Neural progenitor cell (in vitro differentiated cells): ENCODE results near the gene NEO1. TPM values are rescaled to one million over a fixed set of nuclear protein-coding genes. Genes with fewer than 3 reads are reported as not detected.

Experiments
- DNase-seq: peaks from one replicate; pipeline ENCODE4 v3.0.0-alpha.2; 2016; ENCODE audit warnings: low spot score
- H2AFZ ChIP-seq: fragments of 200-600 bp; sonication (generic); replicated peaks from 2 replicates; pipeline ENCODE4 v1.6.1; 2016; ENCODE audit warnings: antibody characterized with exemption
- H3F3A ChIP-seq: fragments of 200-600 bp; sonication (generic); 2 replicates; pipeline ENCODE4 v1.6.1; 2016; ENCODE audit warnings: antibody characterized with exemption, low read depth
- H3K27ac ChIP-seq: fragments of 200-600 bp; sonication (generic); 2 replicates; pipeline ENCODE4 v1.5.1; 2016; ENCODE audit warnings: mild to moderate bottlenecking
- H3K27me3 ChIP-seq: fragments of 200-600 bp; sonication (generic); 2 replicates; pipeline ENCODE4 v1.6.1; 2016; ENCODE audit warnings: mild to moderate bottlenecking, moderate library complexity
- H3K36me3 ChIP-seq: fragments of 200-600 bp; sonication (generic); 2 replicates; pipeline ENCODE4 v1.5.1; 2016
- H3K4me1 ChIP-seq: fragments of 200-600 bp; sonication (generic); 2 replicates; pipeline ENCODE4 v1.6.1; 2016; ENCODE audit warnings: mixed run types
- H3K4me2 ChIP-seq: fragments of 200-600 bp; sonication (generic); 2 replicates; pipeline ENCODE4 v1.6.1; 2016
- H3K4me3 ChIP-seq: fragments of 200-600 bp; sonication (generic); 2 replicates; pipeline ENCODE4 v1.5.1; 2016
- H3K79me2 ChIP-seq: fragments of 200-600 bp; sonication (generic); 2 replicates; pipeline ENCODE4 v1.6.1; 2016; ENCODE audit warnings: low read depth
- H3K9ac ChIP-seq: fragments of 200-600 bp; sonication (generic); 2 replicates; pipeline ENCODE4 v1.6.1; 2016
- H3K9me3 ChIP-seq: fragments of 200-600 bp; sonication (generic); 2 replicates; pipeline ENCODE4 v1.5.1; 2016; ENCODE audit warnings: low read depth
- H4K20me1 ChIP-seq: fragments of 200-600 bp; sonication (generic); 2 replicates; pipeline ENCODE4 v1.6.1; 2016; ENCODE audit warnings: low read depth
- H3K27ac Mint-ChIP-seq: 3 replicates; pipeline ENCODE4 v1.8.0; 2021; ENCODE audit warnings: mixed read lengths
- H3K27me3 Mint-ChIP-seq: 2 replicates; pipeline ENCODE4 v1.8.0; 2022; ENCODE audit warnings: low read depth, mild to moderate bottlenecking, inconsistent platforms, moderate library complexity, mixed read lengths; ENCODE audit not compliant: insufficient read depth
- H3K36me3 Mint-ChIP-seq: 3 replicates; pipeline ENCODE4 v1.8.0; 2021; ENCODE audit warnings: mixed read lengths
- H3K4me1 Mint-ChIP-seq: 3 replicates; pipeline ENCODE4 v1.8.0; 2021; ENCODE audit warnings: mixed read lengths
- H3K4me3 Mint-ChIP-seq: 3 replicates; pipeline ENCODE4 v1.8.0; 2021; ENCODE audit warnings: mild to moderate bottlenecking, moderate library complexity, mixed read lengths
- H3K9me3 Mint-ChIP-seq: 3 replicates; pipeline ENCODE4 v1.8.0; 2020; ENCODE audit warnings: mixed read lengths
- CTCF ChIP-seq: fragments of 200-600 bp; sonication (generic); IDR thresholded peaks from 2 replicates; pipeline ENCODE4 v1.5.1; 2017; ENCODE audit warnings: antibody characterized with exemption, mild to moderate bottlenecking
- EZH2 ChIP-seq: fragments of 200-600 bp; sonication (generic); IDR thresholded peaks from 2 replicates; pipeline ENCODE4 v1.6.1; 2017; ENCODE audit warnings: antibody characterized with exemption, mild to moderate bottlenecking, moderate library complexity
- EZH2phosphoT487 ChIP-seq: fragments of 200-600 bp; sonication (generic); IDR thresholded peaks from 2 replicates; pipeline ENCODE4 v1.6.1; 2017; ENCODE audit warnings: antibody characterized with exemption
- total RNA-seq: library from RNA; depleted of rRNA; stranded (reverse); fragments of >200 nt; gene quantifications from 2 replicates; pipeline ENCODE4 v1.2.3, GENCODE V29; 2015; ENCODE audit warnings: low replicate concordance

NEO1 gene
- total RNA-seq, 1 donor from 2014 or later: 77.9 TPM

- no peak overlapping the region for H3K27ac Mint-ChIP-seq
- H3K36me3 Mint-ChIP-seq: peaks cover 22% of the 10 kb centered on the region
- H3K27me3 Mint-ChIP-seq: no peaks in the 10 kb centered on the region
Observed at GRCh38 chr15:73139744-73140553, 87.7 kb downstream of the NEO1 start.

GRCh38 chr15:73141216-73141900 lies 89.1 kb downstream of the NEO1 start:
- Histone ChIP-seq H3K27me3 (no peaks in the 10 kb centered on the region), H3F3A (no peaks in the 10 kb centered on the region), H3K9ac (no peak overlapping the region), H3K4me3 (no peak overlapping the region), H4K20me1 (no peaks in the 10 kb centered on the region), H3K9me3 (no peaks in the 10 kb centered on the region), H3K27ac (no peak overlapping the region), H3K79me2 (no peaks in the 10 kb centered on the region), H3K36me3 (no peaks in the 10 kb centered on the region), H3K4me2 (no peak overlapping the region), H2AFZ (no peak overlapping the region), H3K4me1 (no peaks in the 10 kb centered on the region)
- no peak for DNase-seq
- H3K4me3 Mint-ChIP-seq: no peak overlapping the region
- H3K9me3 Mint-ChIP-seq: no peaks in the 10 kb centered on the region
- peaks cover 25% of the 10 kb centered on the region for H3K36me3 Mint-ChIP-seq
- no peaks in the 10 kb centered on the region for H3K27me3 Mint-ChIP-seq
- TF ChIP-seq EZH2phosphoT487 (no peak), EZH2 (no peak), CTCF (no peak)
- H3K4me1 Mint-ChIP-seq: no peaks in the 10 kb centered on the region
- H3K27ac Mint-ChIP-seq: no peak overlapping the region

More at GRCh38 chr15:73139744-73140553, 87.7 kb downstream of the NEO1 start:
- H3K9me3 Mint-ChIP-seq: no peaks in the 10 kb centered on the region
- no peaks in the 10 kb centered on the region for H3K4me1 Mint-ChIP-seq
- Histone ChIP-seq H3K27ac (no peak overlapping the region), H3F3A (no peaks in the 10 kb centered on the region), H3K4me1 (no peaks in the 10 kb centered on the region), H4K20me1 (no peaks in the 10 kb centered on the region), H3K4me3 (no peak overlapping the region), H3K79me2 (no peaks in the 10 kb centered on the region), H3K9me3 (no peaks in the 10 kb centered on the region), H3K9ac (no peak overlapping the region), H3K36me3 (no peaks in the 10 kb centered on the region), H3K4me2 (no peak overlapping the region), H2AFZ (no peak overlapping the region), H3K27me3 (no peaks in the 10 kb centered on the region)
- H3K4me3 Mint-ChIP-seq: no peak overlapping the region
- no peak for DNase-seq
- TF ChIP-seq EZH2phosphoT487 (no peak), CTCF (no peak), EZH2 (no peak)

- Histone ChIP-seq H3K9me3 (no peaks in the 10 kb centered on the region), H3K27ac (no peak overlapping the region), H3K36me3 (no peaks in the 10 kb centered on the region), H3K27me3 (no peaks in the 10 kb centered on the region), H3K4me1 (no peaks in the 10 kb centered on the region), H3K9ac (no peak overlapping the region), H4K20me1 (no peaks in the 10 kb centered on the region), H2AFZ (no peak overlapping the region), H3F3A (no peaks in the 10 kb centered on the region), H3K79me2 (no peaks in the 10 kb centered on the region), H3K4me3 (no peak overlapping the region), H3K4me2 (no peak overlapping the region)
- Mint-ChIP-seq H3K4me1 (no peaks in the 10 kb centered on the region), H3K27me3 (no peaks in the 10 kb centered on the region), H3K36me3 (peaks cover 25% of the 10 kb centered on the region), H3K27ac (no peak overlapping the region), H3K4me3 (no peak overlapping the region), H3K9me3 (no peaks in the 10 kb centered on the region)
- DNase-seq: no peak
- no peak for TF ChIP-seq EZH2phosphoT487
- TF ChIP-seq CTCF: no peak
Observed at GRCh38 chr15:73142802-73143762, 90.8 kb downstream of the NEO1 start.
